ENCODE measurements around the gene ACVR1C.

The ACVR1C gene

DNA sequence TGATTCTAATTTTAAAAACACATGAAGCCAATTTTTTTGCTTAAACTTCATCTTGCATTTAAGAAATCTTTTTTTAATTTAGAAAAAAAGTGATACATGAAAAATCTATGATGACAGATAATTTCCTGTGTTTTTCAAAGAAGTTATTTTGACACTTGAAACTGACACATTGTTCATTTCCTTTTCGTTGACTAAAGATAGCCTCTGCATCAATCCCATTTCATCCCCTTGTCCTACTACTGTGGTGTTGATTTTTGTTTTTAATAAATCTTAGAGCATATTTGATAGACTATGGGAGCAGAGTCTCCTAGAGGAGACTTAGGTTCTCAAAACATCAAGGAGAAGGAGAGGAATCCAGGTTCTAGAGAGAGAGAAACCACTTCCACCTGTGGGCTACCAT lies 70.9 kb downstream of the ACVR1C start:
- H3K4me3 Mint-ChIP-seq: no peak overlapping the region
- peaks cover 3% of the 10 kb centered on the region for H3K27me3 Mint-ChIP-seq (ENCODE audit: low read depth)
- H3K4me1 Mint-ChIP-seq: no peaks in the 10 kb centered on the region
- no peak overlapping the region for H3K27ac Mint-ChIP-seq
- H3K36me3 Mint-ChIP-seq (ENCODE audit: low read depth): no peaks in the 10 kb centered on the region
- TF ChIP-seq, protein P1, sequence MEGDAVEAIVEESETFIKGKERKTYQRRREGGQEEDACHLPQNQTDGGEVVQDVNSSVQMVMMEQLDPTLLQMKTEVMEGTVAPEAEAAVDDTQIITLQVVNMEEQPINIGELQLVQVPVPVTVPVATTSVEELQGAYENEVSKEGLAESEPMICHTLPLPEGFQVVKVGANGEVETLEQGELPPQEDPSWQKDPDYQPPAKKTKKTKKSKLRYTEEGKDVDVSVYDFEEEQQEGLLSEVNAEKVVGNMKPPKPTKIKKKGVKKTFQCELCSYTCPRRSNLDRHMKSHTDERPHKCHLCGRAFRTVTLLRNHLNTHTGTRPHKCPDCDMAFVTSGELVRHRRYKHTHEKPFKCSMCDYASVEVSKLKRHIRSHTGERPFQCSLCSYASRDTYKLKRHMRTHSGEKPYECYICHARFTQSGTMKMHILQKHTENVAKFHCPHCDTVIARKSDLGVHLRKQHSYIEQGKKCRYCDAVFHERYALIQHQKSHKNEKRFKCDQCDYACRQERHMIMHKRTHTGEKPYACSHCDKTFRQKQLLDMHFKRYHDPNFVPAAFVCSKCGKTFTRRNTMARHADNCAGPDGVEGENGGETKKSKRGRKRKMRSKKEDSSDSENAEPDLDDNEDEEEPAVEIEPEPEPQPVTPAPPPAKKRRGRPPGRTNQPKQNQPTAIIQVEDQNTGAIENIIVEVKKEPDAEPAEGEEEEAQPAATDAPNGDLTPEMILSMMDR (IDR thresholded peaks at IDR 0.05; ENCODE audit: unreplicated experiment in 3 of 3): no peak
- no peaks in the 10 kb centered on the region for H3K9me3 Mint-ChIP-seq

DNA sequence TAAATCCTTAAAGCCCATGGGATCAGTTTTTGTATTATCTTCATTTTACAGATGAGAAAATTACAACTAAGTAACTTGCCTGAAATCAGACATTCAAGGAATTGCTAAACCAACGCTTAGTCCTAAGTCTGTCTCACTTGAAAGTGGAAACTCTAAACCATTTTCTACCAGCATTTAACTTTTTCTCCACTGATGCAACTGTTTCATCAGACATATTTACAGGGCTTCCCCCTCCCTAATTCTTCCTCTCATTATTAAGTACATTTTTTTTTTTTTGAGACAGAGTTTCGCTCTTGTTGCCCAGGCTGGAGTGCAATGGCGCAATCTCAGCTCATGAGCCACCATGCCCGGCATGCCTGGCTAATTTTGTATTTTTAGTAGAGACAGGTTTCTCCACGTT lies 88.6 kb downstream of the ACVR1C start:
- Mint-ChIP-seq H3K4me1 (no peaks in the 10 kb centered on the region), H3K9me3 (no peaks in the 10 kb centered on the region), H3K36me3 (ENCODE audit: low read depth) (no peaks in the 10 kb centered on the region), H3K4me3 (no peak overlapping the region), H3K27ac (no peak overlapping the region), H3K27me3 (ENCODE audit: low read depth) (peaks cover 4% of the 10 kb centered on the region)
- TF ChIP-seq, protein P1 (IDR thresholded peaks at IDR 0.05; ENCODE audit: unreplicated experiment in 3 of 3): no peak

DNA sequence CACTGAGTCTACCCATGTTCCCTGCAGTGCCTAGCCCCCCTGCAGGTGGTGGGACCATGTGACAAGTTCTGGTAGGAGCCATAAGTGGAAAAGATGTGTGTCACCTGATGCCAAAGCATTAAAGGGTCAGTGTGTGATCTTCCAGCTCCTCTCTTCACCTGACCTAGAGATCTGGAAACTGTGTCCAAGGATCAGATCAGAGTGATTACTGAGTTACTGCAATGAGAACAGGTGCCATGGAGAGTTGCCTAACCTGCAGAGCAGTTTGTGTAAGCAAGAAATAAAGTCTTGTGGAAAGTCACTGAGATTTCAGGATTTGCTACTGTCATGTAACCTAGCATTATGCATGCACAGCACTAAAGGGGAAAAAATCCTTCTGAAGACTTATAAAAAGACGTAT lies 90.6 kb downstream of the ACVR1C start:
- H3K27ac Mint-ChIP-seq: no peak overlapping the region
- peaks cover 4% of the 10 kb centered on the region for H3K27me3 Mint-ChIP-seq (ENCODE audit: low read depth)
- H3K36me3 Mint-ChIP-seq (ENCODE audit: low read depth): no peaks in the 10 kb centered on the region
- H3K4me3 Mint-ChIP-seq: no peak overlapping the region
- H3K9me3 Mint-ChIP-seq: no peaks in the 10 kb centered on the region
- TF ChIP-seq, protein P1 (IDR thresholded peaks at IDR 0.05; ENCODE audit: unreplicated experiment in 3 of 3): no peak
- H3K4me1 Mint-ChIP-seq: no peaks in the 10 kb centered on the region

DNA sequence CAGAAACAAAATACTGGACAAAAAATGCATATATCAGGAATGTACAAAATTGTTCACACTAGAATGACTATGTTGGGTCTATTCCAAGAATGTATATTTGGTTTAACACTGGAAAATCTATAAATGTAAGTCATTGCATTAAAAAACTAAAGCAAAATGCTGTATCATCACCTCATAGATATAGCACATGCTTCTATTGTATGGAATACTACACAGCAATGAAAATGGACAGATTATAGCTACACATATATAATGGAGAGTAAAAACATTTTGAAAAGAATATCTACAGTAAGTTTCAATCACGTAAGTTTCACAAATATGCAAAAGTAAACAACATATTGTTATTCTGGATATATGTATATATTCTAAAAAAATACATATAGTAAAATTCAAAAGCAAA lies 91.8 kb downstream of the ACVR1C start:
- Mint-ChIP-seq H3K27me3 (ENCODE audit: low read depth) (peaks cover 4% of the 10 kb centered on the region), H3K4me3 (no peak overlapping the region), H3K36me3 (ENCODE audit: low read depth) (no peaks in the 10 kb centered on the region), H3K9me3 (no peaks in the 10 kb centered on the region), H3K4me1 (no peaks in the 10 kb centered on the region), H3K27ac (no peak overlapping the region)
- TF ChIP-seq, protein P1 (IDR thresholded peaks at IDR 0.05; ENCODE audit: unreplicated experiment in 3 of 3): no peak

DNA sequence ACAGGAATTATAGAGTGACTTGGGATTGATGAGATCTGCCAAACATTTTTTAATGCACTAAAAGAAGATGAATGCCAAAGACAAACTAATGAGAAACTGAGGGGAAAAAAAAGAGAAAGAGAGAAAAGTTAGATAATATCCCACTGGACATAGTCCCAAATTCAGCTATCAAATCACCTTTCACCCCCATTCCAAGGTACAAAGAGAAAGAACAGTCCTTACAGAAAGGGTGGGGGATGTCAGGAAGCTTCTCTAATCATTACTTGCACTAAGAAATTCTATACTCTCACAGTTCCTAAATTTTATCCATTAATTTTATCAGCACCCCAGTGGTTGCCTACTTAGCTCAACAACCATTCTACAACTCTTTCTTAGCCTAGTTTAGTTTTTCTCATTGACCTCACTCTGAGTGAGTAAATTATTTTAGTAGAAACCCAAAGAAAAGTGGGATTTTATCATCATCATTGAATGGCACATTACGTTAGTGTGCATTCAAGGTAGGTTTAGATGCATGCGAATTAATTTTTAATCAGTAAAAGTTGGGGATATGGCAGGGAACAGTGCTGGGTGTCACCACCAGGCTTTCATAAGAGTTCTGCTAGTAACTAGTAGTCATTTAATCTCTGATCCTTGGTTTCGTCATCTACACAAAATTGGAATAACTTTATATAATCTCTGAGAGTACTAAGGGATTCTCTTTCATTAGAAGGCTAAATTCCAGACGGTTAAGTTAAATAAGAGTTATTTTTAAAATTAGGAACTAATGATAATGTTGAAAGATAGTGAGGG lies 99.5 kb downstream of the ACVR1C start:
- no peaks in the 10 kb centered on the region for H3K9me3 Mint-ChIP-seq
- H3K27ac Mint-ChIP-seq: no peak overlapping the region
- no peaks in the 10 kb centered on the region for H3K36me3 Mint-ChIP-seq (ENCODE audit: low read depth)
- TF ChIP-seq, protein P1 (IDR thresholded peaks at IDR 0.05; ENCODE audit: unreplicated experiment in 3 of 3): no peak
- H3K4me3 Mint-ChIP-seq: no peak overlapping the region
- H3K4me1 Mint-ChIP-seq: no peaks in the 10 kb centered on the region
- H3K27me3 Mint-ChIP-seq (ENCODE audit: low read depth): peaks cover 4% of the 10 kb centered on the region

DNA sequence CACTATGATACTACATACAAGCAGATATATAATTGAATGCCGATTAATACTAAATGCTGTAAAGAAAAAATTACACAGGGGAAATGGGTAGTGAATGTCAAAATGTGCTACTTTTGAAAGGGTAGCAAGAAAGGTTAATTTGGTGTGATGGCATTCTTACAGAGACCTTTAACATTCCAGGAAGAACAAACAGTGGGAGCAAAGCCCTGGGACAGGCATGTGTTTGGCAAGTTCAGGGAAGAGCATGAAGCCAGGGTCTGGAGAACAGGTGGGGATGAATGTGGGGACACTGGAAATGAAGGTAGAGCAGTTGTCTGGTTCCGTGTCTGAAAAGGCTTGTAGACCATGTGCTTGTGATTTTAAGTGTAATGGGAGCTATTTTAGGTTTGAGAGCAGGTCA lies 102.6 kb downstream of the ACVR1C start:
- TF ChIP-seq, protein P1 (IDR thresholded peaks at IDR 0.05; ENCODE audit: unreplicated experiment in 3 of 3): no peak
- Mint-ChIP-seq H3K27ac (no peak overlapping the region), H3K36me3 (ENCODE audit: low read depth) (no peaks in the 10 kb centered on the region), H3K4me1 (no peaks in the 10 kb centered on the region), H3K4me3 (no peak overlapping the region), H3K27me3 (ENCODE audit: low read depth) (peaks cover 4% of the 10 kb centered on the region), H3K9me3 (no peaks in the 10 kb centered on the region)

Data from nephron (organoid).